H1 (cell line): ENCODE data around the gene KLK1. TPM values are rescaled to one million over a fixed set of nuclear protein-coding genes. Genes with fewer than 3 reads are reported as not detected.

Source experiments
- CBX5 ChIP-seq: fragments of 300-800, 300-1000 bp; sonication (generic); IDR thresholded peaks from 2 replicates; pipeline ENCODE4 v1.7.1; 2016; ENCODE audit warnings: antibody characterized with exemption, low read length, low read depth
- CHD1 ChIP-seq: IDR thresholded peaks from 2 replicates; pipeline ENCODE4 v1.6.1; 2012; ENCODE audit warnings: low read depth, low read length, improper control_type of control experiment
- CHD7 ChIP-seq: fragments of 300-600 bp; sonication (generic); IDR thresholded peaks from 2 replicates; pipeline ENCODE4 v1.7.1; 2012; ENCODE audit warnings: low read length, moderate library complexity, mild to moderate bottlenecking, inconsistent platforms; ENCODE audit not compliant: insufficient replicate concordance
- CTBP2 ChIP-seq: IDR thresholded peaks from 2 replicates; pipeline ENCODE4 v1.7.0; 2011; ENCODE audit warnings: borderline replicate concordance, mild to moderate bottlenecking, moderate library complexity, mixed read lengths, low read length; ENCODE audit not compliant: insufficient read depth, insufficient read length
- RAD21 ChIP-seq, 2 experiments: IDR thresholded peaks in 1 of 2; conservative IDR thresholded peaks in 1 of 2; 2 replicates each; pipeline ENCODE4 v1.6.1; 2011; ENCODE audit warnings: low read depth in 2 of 2, low read length in 2 of 2, improper control_type of control experiment in 1 of 2, inconsistent platforms in 1 of 2, mild to moderate bottlenecking in 1 of 2, moderate library complexity in 1 of 2
- SIRT6 ChIP-seq: IDR thresholded peaks from one replicate; pipeline ENCODE4 v1.7.1; 2012; ENCODE audit warnings: low read length, inconsistent platforms
- SP1 ChIP-seq: IDR thresholded peaks from 2 replicates; pipeline ENCODE4 v1.6.1; 2011; ENCODE audit warnings: low read depth, low read length
- polyA plus RNA-seq, 7 experiments: library from polyadenylated mRNA; depleted of rRNA in 3 of 7; stranded (reverse) in 5 of 7; unstranded in 2 of 7; fragments of >200 nt in 5 of 7; fragments of 200-250 nt in 2 of 7; gene quantifications; 1 replicate in 5 of 7; 2 replicates in 1 of 7; 4 replicates in 1 of 7; pipeline versions ENCODE4 v1.2.1 to v1.2.3, GENCODE V29; 2011 to 2013; ENCODE audit warnings: missing spikeins in 2 of 7, mixed read lengths in 2 of 7
- total RNA-seq: library from RNA; stranded (reverse); fragmentation: NEBNext Ultra II Directional; extraction: Animal tissue kit (Norgen Biotek cat#: 25700); gene quantifications from 2 replicates; pipeline ENCODE4 v1.2.1, GENCODE V29; 2021

Gene KLK1
- total and polyA plus RNA-seq, 2 of the 8 experiments (the other 6 are each of a cell fraction or from before 2014, with no cell fraction given) = 3.4 to 4.0 TPM

- TF ChIP-seq CHD7 (no peak), RAD21 (IDR thresholded peaks at IDR 0.05 in 1 of 2, conservative IDR thresholded peaks at IDR 0.05 in 1 of 2; ENCODE audit: low read depth in 2 of 2, low read length in 2 of 2) (no peak), SP1 (no peak), CBX5 (no peak), SIRT6 (no peak), CHD1 (no peak), CTBP2 (no peak)
Measured at GRCh38 chr19:50843205-50843604, 19.6 kb upstream of the KLK1 start (continued).
